GM12872 (cell line): Measurements from ENCODE around the gene FAM53A.

ENCODE experiments used
- CTCF ChIP-seq: IDR thresholded peaks from 3 replicates; pipeline ENCODE4 v1.5.1; 2011; ENCODE audit warnings: low read depth, mild to moderate bottlenecking, low read length, moderate library complexity; ENCODE audit not compliant: insufficient read depth

FAM53A gene

GRCh38 chr4:1609901-1610790 is 74.0 kb downstream of the FAM53A start:
- no peak for TF ChIP-seq CTCF

- no peak for TF ChIP-seq CTCF
Observed at GRCh38 chr4:1608821-1609500, 75.2 kb downstream of the FAM53A start.

GRCh38 chr4:1608196-1608820 is 75.8 kb downstream of the FAM53A start:
- no peak for TF ChIP-seq CTCF

GRCh38 chr4:1604706-1605205 is 79.4 kb downstream of the FAM53A start:
- no peak for TF ChIP-seq CTCF

GRCh38 chr4:1604181-1604705 is 79.9 kb downstream of the FAM53A start:
- TF ChIP-seq CTCF, result no peak

- TF ChIP-seq CTCF, result no peak
Observed at GRCh38 chr4:1603413-1604135, 80.5 kb downstream of the FAM53A start.
